Body of pancreas (tissue), 4 donors: ENCODE results near the gene DYNLT3.

Source experiments
- POLR2A ChIP-seq, 3 donors: fragments of 450-650 bp; IDR thresholded peaks; one replicate each; pipeline ENCODE4 v1.6.1; 2016; ENCODE audit warnings: antibody characterized with exemption in 3 of 3, mild to moderate bottlenecking in 2 of 3
- TF ChIP-seq, protein P1 (sequence below), 7 experiments: fragments of 450-650 bp in 4 of 7; fragments of 200-600 bp in 3 of 7; sonication (generic) in 3 of 7; IDR thresholded peaks; one replicate each; pipeline ENCODE4 v1.5.1; 2016 to 2019; ENCODE audit warnings: antibody characterized with exemption in 7 of 7

GRCh38 chrX:37840931-37841330 is 6.4 kb downstream of the DYNLT3 start:
- TF ChIP-seq, protein P1, sequence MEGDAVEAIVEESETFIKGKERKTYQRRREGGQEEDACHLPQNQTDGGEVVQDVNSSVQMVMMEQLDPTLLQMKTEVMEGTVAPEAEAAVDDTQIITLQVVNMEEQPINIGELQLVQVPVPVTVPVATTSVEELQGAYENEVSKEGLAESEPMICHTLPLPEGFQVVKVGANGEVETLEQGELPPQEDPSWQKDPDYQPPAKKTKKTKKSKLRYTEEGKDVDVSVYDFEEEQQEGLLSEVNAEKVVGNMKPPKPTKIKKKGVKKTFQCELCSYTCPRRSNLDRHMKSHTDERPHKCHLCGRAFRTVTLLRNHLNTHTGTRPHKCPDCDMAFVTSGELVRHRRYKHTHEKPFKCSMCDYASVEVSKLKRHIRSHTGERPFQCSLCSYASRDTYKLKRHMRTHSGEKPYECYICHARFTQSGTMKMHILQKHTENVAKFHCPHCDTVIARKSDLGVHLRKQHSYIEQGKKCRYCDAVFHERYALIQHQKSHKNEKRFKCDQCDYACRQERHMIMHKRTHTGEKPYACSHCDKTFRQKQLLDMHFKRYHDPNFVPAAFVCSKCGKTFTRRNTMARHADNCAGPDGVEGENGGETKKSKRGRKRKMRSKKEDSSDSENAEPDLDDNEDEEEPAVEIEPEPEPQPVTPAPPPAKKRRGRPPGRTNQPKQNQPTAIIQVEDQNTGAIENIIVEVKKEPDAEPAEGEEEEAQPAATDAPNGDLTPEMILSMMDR (IDR thresholded peaks at IDR 0.05), result no peak
- no peak for TF ChIP-seq POLR2A (IDR thresholded peaks at IDR 0.05)
